MCF 10A (cell line): ENCODE measurements around the gene SERPINB10. TPM values are rescaled to one million over a fixed set of nuclear protein-coding genes. Genes with fewer than 3 reads are reported as not detected.

ENCODE experiments used
- BruUV-seq: library from RNA; stranded (reverse); fragments of 400-500 nt; replicated peaks from 2 replicates; lab custom pipeline; 2021; lab: Mats Ljungman, UMichigan
- CTCF ChIA-PET: fragments of 300-600 bp; sonication (Branson Sonifier 250); formaldehyde crosslinking; extraction: SDS; loops from one replicate; lab custom pipeline; 2021; ENCODE audit warnings: antibody characterized with exemption, inconsistent platforms; lab: Yijun Ruan, JAX
- POLR2A ChIA-PET: fragments of 300-600, 350-650 bp; sonication (Branson Sonifier 250); formaldehyde crosslinking; extraction: SDS; loops from one replicate; lab custom pipeline; 2020; ENCODE audit warnings: antibody characterized with exemption, inconsistent platforms; lab: Yijun Ruan, JAX
- DNase-seq: peaks from one replicate; pipeline ENCODE4 v3.0.0-alpha.2; 2018; ENCODE audit not compliant: unreplicated experiment
- H3K27ac Mint-ChIP-seq: one replicate; pipeline ENCODE4 v1.8.0; 2022; ENCODE audit warnings: mild to moderate bottlenecking, low read depth, mixed read lengths; ENCODE audit not compliant: unreplicated experiment
- H3K27me3 Mint-ChIP-seq: one replicate; pipeline ENCODE4 v1.8.0; 2022; ENCODE audit warnings: mixed read lengths; ENCODE audit not compliant: insufficient read depth, unreplicated experiment
- H3K36me3 Mint-ChIP-seq: one replicate; pipeline ENCODE4 v1.8.0; 2022; ENCODE audit warnings: mild to moderate bottlenecking, moderate library complexity, mixed read lengths; ENCODE audit not compliant: insufficient read depth, unreplicated experiment
- H3K4me1 Mint-ChIP-seq: one replicate; pipeline ENCODE4 v1.8.0; 2022; ENCODE audit warnings: mixed read lengths; ENCODE audit not compliant: insufficient read depth, unreplicated experiment
- H3K4me3 Mint-ChIP-seq: one replicate; pipeline ENCODE4 v1.8.0; 2022; ENCODE audit warnings: mild to moderate bottlenecking, moderate library complexity, mixed read lengths; ENCODE audit not compliant: unreplicated experiment
- H3K9me3 Mint-ChIP-seq: one replicate; pipeline ENCODE4 v1.8.0; 2022; ENCODE audit warnings: mixed read lengths; ENCODE audit not compliant: unreplicated experiment
- intact Hi-C: fragments of 100-400 bp; cut with micrococcal nuclease; formaldehyde crosslinking; loops from 2 replicates; pipeline ENCODE4 v1.14.1; 2022
- total RNA-seq: library from RNA; stranded (reverse); gene quantifications from 2 replicates; pipeline ENCODE4 v1.2.3, GENCODE V29; 2022
- TF ChIP-seq, protein P1 (sequence below): fragments of 200-600 bp; IDR thresholded peaks from one replicate; pipeline ENCODE4 v1.8.0; 2022; ENCODE audit warnings: antibody characterized with exemption, mild to moderate bottlenecking; ENCODE audit not compliant: unreplicated experiment

Gene SERPINB10
- total RNA-seq, 1 experiment from 2014 or later: not detected

DNA sequence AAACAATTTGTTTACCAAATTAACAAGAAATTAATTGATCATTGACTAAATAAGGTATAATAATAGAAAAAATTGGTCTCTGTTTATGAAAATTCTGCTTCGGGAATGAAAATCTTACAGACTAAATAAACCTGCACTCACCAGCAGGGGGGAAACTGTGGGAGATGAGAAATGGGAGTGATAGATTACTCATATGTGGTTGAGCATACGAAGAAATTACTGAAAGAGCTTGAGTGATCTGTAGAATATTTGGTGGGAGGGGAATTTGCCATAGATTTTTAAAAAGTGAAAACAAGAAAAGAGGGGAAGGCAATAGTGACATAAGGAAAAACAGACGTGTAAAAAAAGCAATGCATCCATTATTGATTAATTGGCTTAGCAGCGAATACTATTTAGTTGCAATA lies 43.5 kb downstream of the SERPINB10 start:
- Mint-ChIP-seq H3K9me3 (no peaks in the 10 kb centered on the region), H3K36me3 (no peaks in the 10 kb centered on the region), H3K27me3 (no peaks in the 10 kb centered on the region), H3K4me3 (no peak overlapping the region), H3K4me1 (peaks cover 5% of the 10 kb centered on the region), H3K27ac (no peak overlapping the region)
- DNase-seq: peak; percentile 27
- TF ChIP-seq, protein P1, sequence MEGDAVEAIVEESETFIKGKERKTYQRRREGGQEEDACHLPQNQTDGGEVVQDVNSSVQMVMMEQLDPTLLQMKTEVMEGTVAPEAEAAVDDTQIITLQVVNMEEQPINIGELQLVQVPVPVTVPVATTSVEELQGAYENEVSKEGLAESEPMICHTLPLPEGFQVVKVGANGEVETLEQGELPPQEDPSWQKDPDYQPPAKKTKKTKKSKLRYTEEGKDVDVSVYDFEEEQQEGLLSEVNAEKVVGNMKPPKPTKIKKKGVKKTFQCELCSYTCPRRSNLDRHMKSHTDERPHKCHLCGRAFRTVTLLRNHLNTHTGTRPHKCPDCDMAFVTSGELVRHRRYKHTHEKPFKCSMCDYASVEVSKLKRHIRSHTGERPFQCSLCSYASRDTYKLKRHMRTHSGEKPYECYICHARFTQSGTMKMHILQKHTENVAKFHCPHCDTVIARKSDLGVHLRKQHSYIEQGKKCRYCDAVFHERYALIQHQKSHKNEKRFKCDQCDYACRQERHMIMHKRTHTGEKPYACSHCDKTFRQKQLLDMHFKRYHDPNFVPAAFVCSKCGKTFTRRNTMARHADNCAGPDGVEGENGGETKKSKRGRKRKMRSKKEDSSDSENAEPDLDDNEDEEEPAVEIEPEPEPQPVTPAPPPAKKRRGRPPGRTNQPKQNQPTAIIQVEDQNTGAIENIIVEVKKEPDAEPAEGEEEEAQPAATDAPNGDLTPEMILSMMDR: peak; percentile 15
- ChIA-PET POLR2A (interaction anchor here (0.6 to 0.8 kb wide), 2 partner anchors 9 to 26 kb away, joined by 3 read pairs; no protein-coding TSS in a partner anchor), CTCF (no interaction called here)
- no TSS peak for BruUV-seq
- intact Hi-C loops: no loop called here

DNA sequence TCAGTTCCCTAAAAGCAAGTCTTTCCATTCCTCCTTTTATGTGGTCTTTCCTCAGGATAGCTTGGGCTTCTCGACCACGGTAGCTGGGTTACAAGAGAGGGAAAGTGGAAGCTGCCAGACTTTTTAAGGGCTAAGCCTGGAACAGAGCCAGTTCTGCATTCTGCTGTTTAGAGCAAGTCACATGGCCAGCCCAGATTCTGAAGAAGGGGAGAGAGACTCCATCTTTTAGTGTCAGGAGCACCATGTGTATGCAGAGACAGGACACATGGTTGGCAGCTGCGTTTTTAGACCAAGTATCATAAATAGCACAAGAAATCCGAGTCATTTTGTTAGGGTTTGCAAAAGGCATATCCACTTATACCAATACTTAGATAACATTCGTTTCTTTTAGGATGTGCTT lies 46.1 kb downstream of the SERPINB10 start:
- no peak for DNase-seq
- no TSS peak for BruUV-seq
- no peaks in the 10 kb centered on the region for H3K27me3 Mint-ChIP-seq
- TF ChIP-seq, protein P1: no peak
- H3K9me3 Mint-ChIP-seq: no peaks in the 10 kb centered on the region
- intact Hi-C loops: no loop called here
- peaks cover 5% of the 10 kb centered on the region for H3K4me1 Mint-ChIP-seq
- H3K4me3 Mint-ChIP-seq: no peak overlapping the region
- H3K27ac Mint-ChIP-seq: no peak overlapping the region
- ChIA-PET POLR2A (interaction anchor here (0.6 to 1.1 kb wide), 3 partner anchors 18 to 83 kb away, joined by 3 to 5 read pairs (median 5); no protein-coding TSS in a partner anchor), CTCF (interaction anchor here (0.9 to 3.2 kb wide), 6 partner anchors 9 to 444 kb away, joined by 3 to 25 read pairs (median 5); no protein-coding TSS in a partner anchor)
- no peaks in the 10 kb centered on the region for H3K36me3 Mint-ChIP-seq

- Mint-ChIP-seq H3K27ac (no peak overlapping the region), H3K36me3 (no peaks in the 10 kb centered on the region), H3K27me3 (no peaks in the 10 kb centered on the region), H3K4me3 (no peak overlapping the region), H3K4me1 (no peaks in the 10 kb centered on the region), H3K9me3 (no peaks in the 10 kb centered on the region)
- ChIA-PET POLR2A (no interaction called here), CTCF (no interaction called here)
- DNase-seq: no peak
- no TSS peak for BruUV-seq
- intact Hi-C loops: no loop called here
- TF ChIP-seq, protein P1: no peak
These were observed 49.0 kb downstream of the SERPINB10 start for GRCh38 chr18:63956755-63957154.

- POLR2A ChIA-PET: interaction anchor here (0.7 to 3.0 kb wide), 3 partner anchors 10 to 25 kb away, joined by 3 to 12 read pairs (median 4); no protein-coding TSS in a partner anchor
These were observed 53.1 kb downstream of the SERPINB10 start for GRCh38 chr18:63960891-63961290.

More at GRCh38 chr18:63960891-63961290, 53.1 kb downstream of the SERPINB10 start:
- TF ChIP-seq, protein P1: no peak
- H3K36me3 Mint-ChIP-seq: no peaks in the 10 kb centered on the region
- no peaks in the 10 kb centered on the region for H3K9me3 Mint-ChIP-seq
- H3K4me3 Mint-ChIP-seq: no peak overlapping the region
- CTCF ChIA-PET: interaction anchor here (1.0 to 4.7 kb wide), 5 partner anchors 15 to 112 kb away, joined by 3 to 77 read pairs (median 10); no protein-coding TSS in a partner anchor
- no peak for DNase-seq
- peaks cover 12% of the 10 kb centered on the region for H3K4me1 Mint-ChIP-seq
- H3K27me3 Mint-ChIP-seq: no peaks in the 10 kb centered on the region
- intact Hi-C loops: no loop called here
- BruUV-seq: no TSS peak
- H3K27ac Mint-ChIP-seq: no peak overlapping the region
